HG03378 (cell line): ENCODE results near the gene RNF126.
"Not testable (repeated sequence)": the region's sequence is repeated elsewhere in the genome, so short reads cannot be mapped to it uniquely, and the experiment has no call there.

Experiments
- ATAC-seq: cut with Tn5 transposase; IDR thresholded peaks from one replicate; pipeline ENCODE4 v1.9.1; 2021; ENCODE audit warnings: mild to moderate bottlenecking, moderate library complexity; ENCODE audit not compliant: unreplicated experiment

Gene RNF126

DNA sequence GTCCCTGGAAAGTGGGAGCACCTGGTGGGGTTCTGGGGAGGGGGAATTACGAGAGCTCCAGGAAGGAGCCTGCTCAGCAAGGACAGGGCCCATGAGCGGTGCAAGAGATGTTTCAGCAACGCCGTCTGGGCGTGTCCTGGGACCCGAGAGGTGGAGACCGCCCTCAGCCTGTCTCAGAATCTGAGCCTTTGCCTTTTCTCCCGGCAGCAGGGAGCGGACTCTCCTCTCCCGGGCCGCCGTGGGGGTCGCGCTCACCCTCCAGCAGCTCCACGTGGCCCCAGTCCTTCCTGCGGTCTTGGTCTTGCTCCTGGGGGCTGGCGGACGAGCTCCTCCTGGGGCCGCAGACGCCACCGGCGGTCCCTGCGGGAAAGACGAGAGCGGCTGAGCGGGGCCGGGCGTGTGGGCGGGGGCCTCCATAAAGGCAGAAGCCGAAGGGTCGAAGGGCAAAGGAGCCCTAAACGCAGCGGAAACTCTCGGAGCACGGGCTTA lies 30.4 kb downstream of the RNF126 start:
- peak; percentile 5 for ATAC-seq

- no peak for ATAC-seq
Measured at GRCh38 chr19:629961-630714, 32.9 kb downstream of the RNF126 start.

- not testable (repeated sequence) for ATAC-seq
Measured at GRCh38 chr19:629515-629914, 33.5 kb downstream of the RNF126 start.

DNA sequence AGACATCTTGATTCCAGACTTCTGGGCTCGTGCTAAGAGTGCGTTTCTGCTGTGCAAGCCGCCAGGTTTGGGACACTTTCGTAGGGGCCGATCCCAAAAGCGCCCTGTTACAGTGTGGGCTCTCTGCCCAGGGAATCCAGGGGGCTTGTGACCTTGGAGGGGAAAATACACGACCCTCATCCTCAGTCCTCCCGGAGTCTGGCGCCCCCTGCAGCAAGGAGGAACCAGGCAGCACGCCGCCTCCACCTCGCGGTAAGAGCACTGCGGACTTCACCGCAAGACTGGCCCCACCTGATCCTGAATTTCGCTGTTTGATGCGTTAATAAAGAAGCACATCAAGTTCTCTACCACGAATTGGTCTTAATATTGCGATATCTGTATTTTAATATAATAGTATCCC lies 34.8 kb downstream of the RNF126 start:
- ATAC-seq = no peak

- ATAC-seq = not testable (repeated sequence)
Measured at GRCh38 chr19:626566-626965, 36.4 kb downstream of the RNF126 start.

DNA sequence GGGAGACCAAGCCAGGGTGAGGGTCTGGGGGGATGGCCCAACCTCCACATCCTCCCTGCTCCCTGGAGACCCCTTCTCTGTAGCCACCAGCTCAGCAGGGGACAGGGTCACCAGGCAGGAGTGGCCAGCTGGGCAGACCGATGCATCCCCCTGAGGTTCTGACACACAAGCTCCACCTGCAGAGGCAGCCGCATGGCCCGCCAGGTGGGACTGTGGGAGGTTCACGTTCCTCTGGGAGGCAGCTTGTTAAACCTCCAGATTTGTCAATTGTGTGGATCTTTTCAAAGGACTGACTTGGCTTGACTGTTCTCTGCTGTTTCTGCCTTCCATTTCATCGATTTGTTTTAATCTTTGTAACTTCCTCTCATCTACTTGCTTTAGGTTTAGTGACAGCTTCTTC lies 37.8 kb downstream of the RNF126 start:
- ATAC-seq = no peak

- ATAC-seq = no peak
Measured at GRCh38 chr19:624433-625109, 38.4 kb downstream of the RNF126 start.

- ATAC-seq = no peak
Measured at GRCh38 chr19:623974-624373, 39.0 kb downstream of the RNF126 start.

GRCh38 chr19:623175-623916 lies 39.7 kb downstream of the RNF126 start:
- ATAC-seq = no peak

GRCh38 chr19:622666-623065 lies 40.3 kb downstream of the RNF126 start:
- no peak for ATAC-seq

DNA sequence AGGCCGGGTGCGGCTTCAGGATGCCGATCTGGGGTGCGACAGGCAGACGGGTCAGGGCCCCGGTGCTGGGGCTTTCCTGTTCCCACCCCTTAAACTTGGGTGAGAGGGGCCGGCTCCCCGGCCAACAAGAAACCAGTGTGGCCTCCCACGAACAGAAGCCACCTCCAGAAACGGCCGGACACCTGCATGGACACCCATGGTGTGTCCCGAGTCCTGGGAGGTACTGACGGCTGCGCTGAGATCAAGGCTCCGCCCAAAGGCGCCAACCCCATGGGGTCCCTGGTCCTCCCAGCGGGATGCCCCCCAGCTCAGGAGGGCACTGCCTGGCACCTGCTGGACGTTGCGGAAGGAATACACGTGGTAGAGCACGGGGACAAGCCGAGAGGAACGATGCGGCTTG lies 41.2 kb downstream of the RNF126 start:
- ATAC-seq = no peak

DNA sequence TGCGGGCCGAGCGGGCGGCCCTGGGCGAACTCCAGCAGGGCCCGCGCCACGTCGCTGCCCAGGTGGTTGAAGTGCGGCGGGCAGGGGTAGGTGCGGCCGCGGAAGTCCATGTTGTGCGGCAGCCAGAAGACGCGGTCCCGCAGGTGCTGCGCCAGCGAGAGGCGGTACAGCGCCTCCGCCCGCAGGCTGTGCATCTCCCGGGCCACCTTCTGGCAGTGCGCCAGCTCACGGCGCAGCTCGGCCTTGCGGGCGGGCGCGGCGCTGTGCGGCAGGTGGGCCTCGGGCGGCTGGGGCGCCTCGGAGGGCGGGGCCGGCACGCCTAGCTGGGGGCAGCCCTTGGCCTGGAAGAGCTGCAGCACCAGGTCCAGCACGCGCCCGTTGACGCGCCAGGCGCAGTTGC lies 41.8 kb downstream of the RNF126 start:
- ATAC-seq = not testable (repeated sequence)

- ATAC-seq = no peak
Measured at GRCh38 chr19:620166-620862, 42.7 kb downstream of the RNF126 start.

DNA sequence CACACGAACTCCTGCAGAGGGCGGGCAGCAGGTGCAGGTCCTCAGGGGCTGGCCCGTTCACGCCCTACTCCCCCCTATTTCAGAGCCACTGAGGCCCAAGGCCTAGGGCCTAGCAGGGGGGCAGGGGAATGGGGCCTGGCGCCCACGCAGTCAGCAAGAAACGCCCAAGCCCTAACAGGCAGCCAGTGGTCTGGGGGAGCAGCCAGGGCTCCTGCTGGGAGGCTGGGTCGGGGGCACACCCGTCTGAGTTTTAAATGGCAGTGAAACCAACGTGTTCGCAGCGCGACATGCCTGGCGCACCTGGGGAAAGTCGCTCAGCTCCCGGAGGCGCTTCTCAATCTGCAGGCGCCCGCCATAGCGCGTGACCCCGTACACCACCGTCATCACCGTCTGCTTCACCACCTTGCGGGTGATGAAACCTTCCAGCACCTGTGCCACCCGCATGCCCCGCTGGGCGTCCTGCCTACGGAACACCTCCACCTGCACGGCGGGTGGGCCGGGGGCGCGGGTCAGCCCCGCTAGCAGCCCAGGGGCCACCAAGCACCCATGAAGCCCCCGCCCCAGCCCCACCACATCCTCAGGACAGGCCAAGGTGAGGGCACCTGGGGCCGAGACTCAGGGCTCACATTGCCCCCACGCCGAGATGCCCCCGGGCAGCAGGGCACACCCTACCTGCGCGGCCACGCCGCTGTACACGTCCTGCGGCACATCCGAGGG lies 43.6 kb downstream of the RNF126 start:
- no peak for ATAC-seq

DNA sequence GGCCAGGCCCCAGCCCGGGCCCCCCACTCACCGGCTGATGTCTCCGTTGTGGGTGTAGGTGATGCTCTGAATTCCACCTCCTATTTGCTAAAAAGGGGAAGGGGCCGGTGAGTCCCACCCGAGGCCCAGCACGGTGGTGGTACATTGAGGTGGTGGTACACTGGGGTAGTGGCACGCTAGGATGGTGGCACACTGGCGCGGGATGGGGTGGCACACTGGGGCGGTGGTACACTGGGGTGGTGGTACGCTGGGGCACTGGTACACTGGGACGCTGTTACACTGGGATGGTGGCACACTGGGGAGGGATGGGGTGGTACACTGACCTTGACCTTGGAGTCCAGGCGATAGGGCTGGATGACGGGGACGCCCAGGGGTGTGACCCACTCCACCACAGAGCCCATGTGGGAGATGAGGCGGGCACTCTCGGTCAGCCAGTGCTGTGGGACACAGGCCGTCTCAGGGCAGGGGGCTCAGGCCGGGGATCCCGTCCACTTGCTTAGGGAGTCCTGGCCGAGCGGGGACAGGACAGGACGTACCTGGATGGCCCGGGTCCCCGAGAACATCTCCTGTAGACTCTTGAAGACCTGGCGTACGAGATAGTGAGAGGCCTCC lies 44.2 kb downstream of the RNF126 start:
- no peak for ATAC-seq

- ATAC-seq = no peak
Measured at GRCh38 chr19:618247-618619, 44.8 kb downstream of the RNF126 start.

- no peak for ATAC-seq
Measured at GRCh38 chr19:617551-618246, 45.3 kb downstream of the RNF126 start.

- ATAC-seq = no peak
Measured at GRCh38 chr19:616747-617526, 46.1 kb downstream of the RNF126 start.
